Astrocyte of the spinal cord (primary cell): ENCODE data around the gene ATP5MC2.
A peak's percentile ranks its signal among the peaks of the same experiment; 100 is the strongest.
"Not testable (repeated sequence)": the region's sequence is repeated elsewhere in the genome, so short reads cannot be mapped to it uniquely, and the experiment has no call there.

ENCODE experiments used
- DNase-seq: peaks from one replicate; pipeline ENCODE4 v3.0.0; 2011; ENCODE audit warnings: low read depth, low spot score
- H3K4me3 ChIP-seq: 2 replicates; pipeline ENCODE4 v1.5.1; 2011; ENCODE audit warnings: low read depth, mild to moderate bottlenecking, low read length, moderate library complexity
- CTCF ChIP-seq: IDR thresholded peaks from 2 replicates; pipeline ENCODE4 v1.5.1; 2012; ENCODE audit warnings: low read depth, mild to moderate bottlenecking, low read length, inconsistent platforms
- in situ Hi-C: cut with HindIII; loops from 2 replicates; pipeline ENCODE4 v1.10.0; 2017; ENCODE audit warnings: low sequenced_read_pairs

Gene ATP5MC2

GRCh38 chr12:53683494-53683893, 7.6 kb upstream of the ATP5MC2 start:
- no peak overlapping the region for H3K4me3 ChIP-seq
- in situ Hi-C loops: no loop called here
- no peak for DNase-seq
- no peak for TF ChIP-seq CTCF

GRCh38 chr12:53680061-53680460, 4.2 kb upstream of the ATP5MC2 start:
- in situ Hi-C loops, H3K4me3 ChIP-seq, DNase-seq: not testable (repeated sequence)

GRCh38 chr12:53677800-53678148, 1.9 kb upstream of the ATP5MC2 start:
- no peak for DNase-seq
- TF ChIP-seq CTCF: no peak
- H3K4me3 ChIP-seq: no peak overlapping the region
- in situ Hi-C loops: loop anchor here (10.0 kb wide), 1 partner anchor 53 kb away; the partner anchor contains the start of gene ATF7

GRCh38 chr12:53677016-53677799, 1.3 kb upstream of the ATP5MC2 start:
- in situ Hi-C loops: loop anchor here (10.0 kb wide), 1 partner anchor 52 kb away; the partner anchor contains the start of gene ATF7
- TF ChIP-seq CTCF: no peak
- DNase-seq: peak; percentile 28
- H3K4me3 ChIP-seq: peak overlapping the region; percentile 17

GRCh38 chr12:53676656-53677015, 753 bp upstream of the ATP5MC2 start:
- in situ Hi-C loops: loop anchor here (10.0 kb wide), 1 partner anchor 52 kb away; the partner anchor contains the start of gene ATF7
- TF ChIP-seq CTCF: no peak
- DNase-seq: peak; percentile 55
- peak overlapping the region; percentile 1 for H3K4me3 ChIP-seq

- no peak for DNase-seq
- no peak for TF ChIP-seq CTCF
- in situ Hi-C loops: loop anchor here (10.0 kb wide), 1 partner anchor 50 kb away; the partner anchor contains the start of gene ATF7
- peak overlapping the region; percentile 67 for H3K4me3 ChIP-seq
Measured at GRCh38 chr12:53674977-53675700, 744 bp downstream of the ATP5MC2 start.

- in situ Hi-C loops: loop anchor here (10.0 kb wide), 1 partner anchor 46 kb away; the partner anchor contains the start of gene ATF7
- H3K4me3 ChIP-seq: no peak overlapping the region
- TF ChIP-seq CTCF: no peak
- DNase-seq: no peak
Measured at GRCh38 chr12:53670971-53671370, 4.9 kb downstream of the ATP5MC2 start.
